Gastroesophageal sphincter (tissue), 4 donors: ENCODE data around the gene GRIK3. TPM values are rescaled to one million over a fixed set of nuclear protein-coding genes. Genes with fewer than 3 reads are reported as not detected.

ENCODE experiments used
- ATAC-seq: fragments of 150-250 bp; one replicate; pipeline ENCODE4 v1.9.1; 2016; ENCODE audit warnings: mild to moderate bottlenecking, moderate library complexity
- H3K27ac ChIP-seq, 4 donors: fragments of 200-600 bp; sonication (generic) in 3 of 4; 1 replicate in 3 of 4; 2 replicates in 1 of 4; pipeline ENCODE4 v1.5.1; 2016 to 2019
- H3K27me3 ChIP-seq: fragments of 200-600 bp; sonication (generic); one replicate; pipeline ENCODE4 v1.5.1; 2019
- H3K36me3 ChIP-seq, 2 donors: fragments of 200-600 bp; sonication (generic); one replicate each; pipeline ENCODE4 v1.5.1; 2019; ENCODE audit warnings: control low read depth in 1 of 2
- H3K4me1 ChIP-seq, 3 donors: fragments of 200-600 bp; sonication (generic); 1 replicate in 2 of 3; 2 replicates in 1 of 3; pipeline ENCODE4 v1.5.1; 2016 to 2019; ENCODE audit warnings: control low read depth in 2 of 3
- H3K4me3 ChIP-seq, 2 donors: fragments of 200-600 bp; sonication (generic); one replicate each; pipeline ENCODE4 v1.5.1; 2019; ENCODE audit warnings: mild to moderate bottlenecking in 1 of 2, moderate library complexity in 1 of 2
- H3K9me3 ChIP-seq, 3 donors: fragments of 200-600 bp; sonication (generic); one replicate each; pipeline ENCODE4 v1.5.1; 2017 to 2019; ENCODE audit warnings: control low read depth in 2 of 3
- EP300 ChIP-seq: sonication (generic); formaldehyde crosslinking; IDR thresholded peaks from one replicate; pipeline ENCODE4 v1.6.1; 2017; ENCODE audit warnings: antibody characterized with exemption, mild to moderate bottlenecking
- POLR2A ChIP-seq, 2 donors: fragments of 450-650 bp; IDR thresholded peaks; one replicate each; pipeline ENCODE4 v1.6.1; 2017; ENCODE audit warnings: antibody characterized with exemption in 2 of 2, mild to moderate bottlenecking in 2 of 2, moderate library complexity in 1 of 2
- POLR2AphosphoS5 ChIP-seq: sonication (generic); formaldehyde crosslinking; IDR thresholded peaks from one replicate; pipeline ENCODE4 v1.6.1; 2017; ENCODE audit warnings: antibody characterized with exemption
- WGBS, 2 donors: methylation state at CpG; one replicate each; pipeline ENCODE4 v1.1.5; 2018; ENCODE audit warnings: low coverage in 1 of 2; 5-methylcytosine and 5-hydroxymethylcytosine counted together
- total RNA-seq, 4 donors: library from RNA; depleted of rRNA; stranded (reverse); fragments of >200 nt; gene quantifications; one replicate each; pipeline ENCODE4 v1.1.0, GENCODE V29; 2016
- TF ChIP-seq, protein P1 (sequence below), 4 experiments: fragments of 200-600 bp in 2 of 4; fragments of 450-650 bp in 2 of 4; sonication (generic) in 1 of 4; IDR thresholded peaks; one replicate each; pipeline ENCODE4 v1.5.1; 2017 to 2019; ENCODE audit warnings: antibody characterized with exemption in 4 of 4, mild to moderate bottlenecking in 2 of 4, moderate library complexity in 2 of 4

Gene GRIK3
- total RNA-seq, 4 donors from 2014 or later, result 3.1 to 7.8 (median 5.0) TPM

DNA sequence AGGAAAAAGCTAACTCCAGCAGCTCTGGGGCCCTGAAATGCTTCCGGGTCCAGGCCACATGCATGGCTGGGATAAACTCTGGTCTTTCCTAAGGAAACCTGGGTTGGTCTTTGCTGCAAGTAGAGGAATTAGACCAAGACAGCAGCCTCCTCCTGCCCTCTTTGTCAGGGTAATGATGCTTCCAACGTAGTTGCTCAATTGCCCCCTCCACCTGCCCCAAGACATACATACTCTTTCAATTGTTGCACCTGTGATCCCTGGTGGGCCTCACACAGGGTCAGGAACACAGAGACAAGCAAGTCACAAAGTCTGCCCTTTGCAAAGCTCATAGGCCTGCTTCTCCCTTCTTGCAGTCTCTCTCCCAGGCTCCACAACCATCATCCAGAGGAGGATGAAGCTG, 41.9 kb upstream of the GRIK3 start:
- no peaks in the 10 kb centered on the region for H3K36me3 ChIP-seq
- H3K27ac ChIP-seq, result no peak overlapping the region
- WGBS, 2 donors, result 33 to 80% methylated on average over 1 of the region's 2 CpGs
- H3K27me3 ChIP-seq, result peaks cover 62% of the 10 kb centered on the region
- ATAC-seq, result no peak
- H3K4me3 ChIP-seq, result no peak overlapping the region
- no peaks in the 10 kb centered on the region for H3K9me3 ChIP-seq
- TF ChIP-seq, protein P1, sequence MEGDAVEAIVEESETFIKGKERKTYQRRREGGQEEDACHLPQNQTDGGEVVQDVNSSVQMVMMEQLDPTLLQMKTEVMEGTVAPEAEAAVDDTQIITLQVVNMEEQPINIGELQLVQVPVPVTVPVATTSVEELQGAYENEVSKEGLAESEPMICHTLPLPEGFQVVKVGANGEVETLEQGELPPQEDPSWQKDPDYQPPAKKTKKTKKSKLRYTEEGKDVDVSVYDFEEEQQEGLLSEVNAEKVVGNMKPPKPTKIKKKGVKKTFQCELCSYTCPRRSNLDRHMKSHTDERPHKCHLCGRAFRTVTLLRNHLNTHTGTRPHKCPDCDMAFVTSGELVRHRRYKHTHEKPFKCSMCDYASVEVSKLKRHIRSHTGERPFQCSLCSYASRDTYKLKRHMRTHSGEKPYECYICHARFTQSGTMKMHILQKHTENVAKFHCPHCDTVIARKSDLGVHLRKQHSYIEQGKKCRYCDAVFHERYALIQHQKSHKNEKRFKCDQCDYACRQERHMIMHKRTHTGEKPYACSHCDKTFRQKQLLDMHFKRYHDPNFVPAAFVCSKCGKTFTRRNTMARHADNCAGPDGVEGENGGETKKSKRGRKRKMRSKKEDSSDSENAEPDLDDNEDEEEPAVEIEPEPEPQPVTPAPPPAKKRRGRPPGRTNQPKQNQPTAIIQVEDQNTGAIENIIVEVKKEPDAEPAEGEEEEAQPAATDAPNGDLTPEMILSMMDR (IDR thresholded peaks at IDR 0.05), result no peak
- no peak for TF ChIP-seq POLR2A (IDR thresholded peaks at IDR 0.05)
- TF ChIP-seq EP300, result no peak
- no peak for TF ChIP-seq POLR2AphosphoS5
- no peaks in the 10 kb centered on the region for H3K4me1 ChIP-seq

DNA sequence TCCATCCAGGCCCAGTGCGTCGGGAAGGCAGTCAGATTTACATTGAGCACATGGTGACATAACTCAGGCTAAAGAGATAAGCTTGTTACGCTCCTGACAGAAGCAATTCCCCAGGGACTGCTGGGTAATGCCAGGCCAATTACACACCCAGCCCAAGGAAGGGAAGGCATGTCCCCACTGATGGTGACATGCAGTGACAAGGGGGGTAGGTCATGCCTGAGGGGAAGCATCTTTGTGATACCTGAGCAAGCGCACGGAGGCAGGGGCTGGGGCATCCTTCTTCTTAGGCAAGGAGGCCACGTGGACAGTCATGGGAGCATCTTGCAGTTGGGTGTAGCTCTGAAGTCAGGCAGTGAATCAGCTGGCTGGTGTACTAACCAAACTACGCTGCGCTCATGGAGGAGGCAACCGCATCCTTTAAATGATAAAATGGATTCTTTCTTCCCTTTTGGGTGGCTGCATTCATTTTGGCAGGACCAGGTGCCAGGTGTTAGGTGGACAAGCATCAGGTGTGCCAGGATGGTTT, 39.6 kb upstream of the GRIK3 start:
- H3K27ac ChIP-seq, result no peak overlapping the region
- H3K4me1 ChIP-seq, result no peaks in the 10 kb centered on the region
- 57 to 58% methylated on average over 7 of the region's 9 CpGs for WGBS, 2 donors
- H3K27me3 ChIP-seq, result peaks cover 61% of the 10 kb centered on the region
- no peak for ATAC-seq
- H3K36me3 ChIP-seq, result no peaks in the 10 kb centered on the region
- TF ChIP-seq POLR2AphosphoS5 (no peak), POLR2A (IDR thresholded peaks at IDR 0.05) (no peak), EP300 (no peak)
- TF ChIP-seq, protein P1 (IDR thresholded peaks at IDR 0.05), result no peak
- H3K4me3 ChIP-seq, result no peak overlapping the region
- H3K9me3 ChIP-seq, result no peaks in the 10 kb centered on the region

DNA sequence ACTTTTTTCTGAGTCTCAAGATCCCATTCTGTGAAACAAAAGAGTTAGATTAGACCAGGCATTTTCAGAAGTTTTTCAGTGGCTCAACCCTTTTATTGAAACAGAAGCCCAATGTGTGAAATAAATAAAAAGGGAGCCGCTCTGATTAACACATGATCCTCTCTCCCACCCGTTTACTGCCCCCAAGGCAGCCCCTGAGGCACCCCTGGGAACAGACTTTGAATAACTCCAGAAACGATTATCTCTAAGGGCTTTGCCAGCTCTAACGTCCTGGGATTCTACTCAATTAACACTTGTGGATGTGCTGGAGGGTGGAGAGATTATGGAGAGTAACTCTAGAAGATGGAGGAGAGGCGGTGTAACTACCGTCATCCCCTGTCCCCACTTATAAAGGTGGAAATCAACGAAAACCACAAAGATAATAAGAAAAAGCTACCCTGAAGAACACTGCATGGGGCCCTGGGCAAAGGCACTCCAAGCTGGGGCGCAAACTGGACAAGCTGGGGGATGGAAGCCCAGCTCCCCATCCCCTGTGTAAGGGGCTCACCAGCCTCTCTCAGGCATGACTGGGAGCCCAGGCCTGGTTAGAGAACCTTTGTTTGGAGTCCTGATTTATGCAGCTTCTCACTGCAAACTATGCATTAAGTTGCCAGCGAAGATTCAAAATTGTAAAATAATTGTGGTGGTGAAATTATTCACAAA, 39.0 kb upstream of the GRIK3 start:
- H3K9me3 ChIP-seq, result no peaks in the 10 kb centered on the region
- peaks cover 64% of the 10 kb centered on the region for H3K27me3 ChIP-seq
- H3K4me3 ChIP-seq, result no peak overlapping the region
- no peak for TF ChIP-seq POLR2AphosphoS5
- H3K36me3 ChIP-seq, result no peaks in the 10 kb centered on the region
- H3K4me1 ChIP-seq, result no peaks in the 10 kb centered on the region
- H3K27ac ChIP-seq, result no peak overlapping the region
- ATAC-seq, result no peak
- 33 to 48% methylated on average over 7 to 8 of the region's 9 CpGs for WGBS, 2 donors

DNA sequence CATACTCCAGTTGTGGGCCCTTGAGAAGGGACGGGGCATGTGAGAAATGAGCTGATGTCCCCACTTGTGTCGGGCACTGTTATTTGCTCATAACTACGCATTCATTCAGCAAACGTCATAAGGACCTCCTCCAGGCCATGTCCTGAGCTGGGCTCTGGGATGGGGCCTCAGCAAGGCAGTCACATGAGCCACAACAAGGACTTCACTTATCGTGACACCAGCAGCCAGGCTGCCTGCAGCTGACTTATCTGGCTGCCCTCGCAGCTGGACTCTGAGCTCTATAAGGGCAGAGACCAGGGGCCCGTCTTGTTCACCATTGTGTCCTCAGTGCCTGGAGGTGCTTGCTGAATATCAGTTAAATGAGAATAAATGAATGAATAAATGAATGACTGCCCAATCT, 37.5 kb upstream of the GRIK3 start:
- Histone ChIP-seq H3K4me3 (no peak overlapping the region), H3K27ac (no peak overlapping the region), H3K9me3 (no peaks in the 10 kb centered on the region), H3K27me3 (peaks cover 70% of the 10 kb centered on the region), H3K36me3 (no peaks in the 10 kb centered on the region), H3K4me1 (no peaks in the 10 kb centered on the region)
- 72% methylated on average over 5 of the region's 7 CpGs; no CpG with 5 or more reads in 1 of the 2 donors for whole genome bisulfite sequencing, 2 donors
- no peak for ATAC-seq
- TF ChIP-seq EP300, result no peak
- TF ChIP-seq POLR2AphosphoS5, result no peak
- TF ChIP-seq, protein P1 (IDR thresholded peaks at IDR 0.05), result no peak
- no peak for TF ChIP-seq POLR2A (IDR thresholded peaks at IDR 0.05)

DNA sequence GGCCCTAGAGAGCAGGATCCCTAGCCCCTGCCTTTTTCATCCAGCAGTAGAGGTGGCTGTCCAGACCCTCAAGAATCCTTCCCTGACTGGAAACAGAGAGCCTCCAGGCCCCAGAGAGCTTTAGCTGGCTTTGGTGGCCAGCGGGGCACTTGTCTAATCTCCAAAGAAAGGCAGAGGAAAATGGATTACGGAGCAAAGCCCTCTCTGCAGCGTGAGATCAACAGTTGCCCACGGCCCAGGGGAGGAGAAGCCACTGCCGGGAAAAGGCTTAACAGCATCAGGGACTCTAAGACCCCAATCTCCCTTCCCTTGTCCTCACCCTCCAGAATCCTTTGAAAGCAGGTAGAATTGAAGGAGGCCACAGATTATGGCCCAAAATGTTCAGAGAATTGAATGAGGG, 35.8 kb upstream of the GRIK3 start:
- no peak overlapping the region for H3K27ac ChIP-seq
- no peak for ATAC-seq
- no peaks in the 10 kb centered on the region for H3K9me3 ChIP-seq
- TF ChIP-seq EP300 (no peak), POLR2A (IDR thresholded peaks at IDR 0.05) (no peak), POLR2AphosphoS5 (no peak)
- TF ChIP-seq, protein P1 (IDR thresholded peaks at IDR 0.05), result no peak
- no peaks in the 10 kb centered on the region for H3K36me3 ChIP-seq
- H3K4me3 ChIP-seq, result no peak overlapping the region
- H3K27me3 ChIP-seq, result peaks cover 83% of the 10 kb centered on the region
- 65 to 75% methylated on average over 1 to 5 of the region's 5 CpGs for WGBS, 2 donors
- no peaks in the 10 kb centered on the region for H3K4me1 ChIP-seq
